ENCODE results near the gene CD58. TPM values are rescaled to one million over a fixed set of nuclear protein-coding genes. Genes with fewer than 3 reads are reported as not detected.

The CD58 gene
- total RNA-seq, 4 donors from 2014 or later = 14.3 to 32.4 (median 24.8) TPM

DNA sequence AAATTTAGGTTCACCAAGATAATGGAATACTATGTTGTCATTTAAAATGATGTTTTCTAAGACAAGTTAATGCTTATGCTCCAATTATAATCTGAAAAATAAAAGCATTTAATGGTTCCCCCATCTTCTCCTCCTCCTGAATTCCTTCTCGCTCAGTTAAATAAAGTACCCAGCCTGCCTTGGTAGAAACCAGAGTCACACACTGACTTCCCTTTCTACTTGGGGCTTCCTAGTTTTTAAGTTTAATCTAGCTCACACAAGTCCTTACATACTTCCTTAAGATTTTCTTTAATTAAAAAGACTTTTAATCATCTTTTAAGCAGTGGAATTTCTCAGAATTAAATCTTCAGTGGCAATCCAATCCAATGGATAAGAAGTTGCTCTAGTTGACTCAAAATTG is 32.9 kb downstream of the CD58 start:
- no peak for TF ChIP-seq POLR2A (IDR thresholded peaks at IDR 0.05)
- TF ChIP-seq, protein P1, sequence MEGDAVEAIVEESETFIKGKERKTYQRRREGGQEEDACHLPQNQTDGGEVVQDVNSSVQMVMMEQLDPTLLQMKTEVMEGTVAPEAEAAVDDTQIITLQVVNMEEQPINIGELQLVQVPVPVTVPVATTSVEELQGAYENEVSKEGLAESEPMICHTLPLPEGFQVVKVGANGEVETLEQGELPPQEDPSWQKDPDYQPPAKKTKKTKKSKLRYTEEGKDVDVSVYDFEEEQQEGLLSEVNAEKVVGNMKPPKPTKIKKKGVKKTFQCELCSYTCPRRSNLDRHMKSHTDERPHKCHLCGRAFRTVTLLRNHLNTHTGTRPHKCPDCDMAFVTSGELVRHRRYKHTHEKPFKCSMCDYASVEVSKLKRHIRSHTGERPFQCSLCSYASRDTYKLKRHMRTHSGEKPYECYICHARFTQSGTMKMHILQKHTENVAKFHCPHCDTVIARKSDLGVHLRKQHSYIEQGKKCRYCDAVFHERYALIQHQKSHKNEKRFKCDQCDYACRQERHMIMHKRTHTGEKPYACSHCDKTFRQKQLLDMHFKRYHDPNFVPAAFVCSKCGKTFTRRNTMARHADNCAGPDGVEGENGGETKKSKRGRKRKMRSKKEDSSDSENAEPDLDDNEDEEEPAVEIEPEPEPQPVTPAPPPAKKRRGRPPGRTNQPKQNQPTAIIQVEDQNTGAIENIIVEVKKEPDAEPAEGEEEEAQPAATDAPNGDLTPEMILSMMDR (IDR thresholded peaks at IDR 0.05) = no peak
- TF ChIP-seq EP300 (IDR thresholded peaks at IDR 0.05) = no peak
- no peak for TF ChIP-seq POLR2AphosphoS5 (IDR thresholded peaks at IDR 0.05)
- Histone ChIP-seq H3K4me3 (no peak overlapping the region), H3K9me3 (no peaks in the 10 kb centered on the region), H3K27ac (no peak overlapping the region), H3K4me1 (no peaks in the 10 kb centered on the region), H3K36me3 (peaks cover 0 to 90% of the 10 kb centered on the region in 2 donors), H3K27me3 (no peaks in the 10 kb centered on the region)
- no peak for ATAC-seq
- WGBS, 2 donors (ENCODE audit: low coverage in 1 of 2) = 100% methylated on average over 1 of the region's 1 CpG

DNA sequence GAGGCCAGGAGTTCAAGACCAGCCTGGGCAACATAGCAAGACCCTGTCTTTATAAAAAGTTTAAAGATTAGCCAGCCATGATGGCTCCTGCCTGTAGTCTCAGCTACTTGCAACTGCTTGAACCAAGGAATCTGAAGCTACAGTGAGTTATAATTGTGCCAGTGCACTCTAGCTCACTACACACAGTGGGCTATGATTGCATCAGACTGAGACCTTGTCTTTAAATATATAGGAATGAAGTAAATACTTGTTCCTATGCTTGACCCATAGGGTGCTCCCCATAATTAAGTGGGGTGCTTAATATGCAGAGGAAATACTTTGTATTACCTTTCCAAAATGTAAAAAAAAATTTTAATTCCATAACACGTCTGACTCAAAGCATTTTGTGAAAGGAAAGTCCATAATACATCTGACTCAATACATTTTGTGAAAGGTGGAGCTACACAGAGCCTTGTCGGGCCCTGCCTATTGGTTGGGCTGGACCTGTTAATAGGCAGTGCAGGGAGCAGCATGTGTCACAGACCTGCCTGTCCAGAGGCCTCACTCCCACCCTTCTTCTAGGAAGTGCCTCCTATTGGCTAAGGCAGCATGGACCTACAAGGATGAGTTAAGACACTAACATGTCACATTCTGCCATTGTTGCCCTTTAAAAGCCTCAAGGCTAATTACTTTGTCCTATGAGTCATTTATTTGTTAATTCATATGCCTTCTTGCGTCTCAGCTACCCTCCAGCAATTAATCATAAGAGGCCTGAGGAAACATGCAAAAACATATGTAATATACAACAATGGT is 33.6 kb downstream of the CD58 start:
- Histone ChIP-seq H3K4me3 (no peak overlapping the region), H3K27me3 (no peaks in the 10 kb centered on the region), H3K36me3 (peaks cover 0 to 90% of the 10 kb centered on the region in 2 donors), H3K4me1 (no peaks in the 10 kb centered on the region), H3K27ac (no peak overlapping the region), H3K9me3 (no peaks in the 10 kb centered on the region)
- no peak for ATAC-seq
- TF ChIP-seq EP300 (IDR thresholded peaks at IDR 0.05) (no peak), POLR2AphosphoS5 (IDR thresholded peaks at IDR 0.05) (no peak)
- TF ChIP-seq, protein P1 (IDR thresholded peaks at IDR 0.05) = no peak
- 80 to 89% methylated on average over 3 of the region's 3 CpGs for WGBS, 2 donors (ENCODE audit: low coverage in 1 of 2)

DNA sequence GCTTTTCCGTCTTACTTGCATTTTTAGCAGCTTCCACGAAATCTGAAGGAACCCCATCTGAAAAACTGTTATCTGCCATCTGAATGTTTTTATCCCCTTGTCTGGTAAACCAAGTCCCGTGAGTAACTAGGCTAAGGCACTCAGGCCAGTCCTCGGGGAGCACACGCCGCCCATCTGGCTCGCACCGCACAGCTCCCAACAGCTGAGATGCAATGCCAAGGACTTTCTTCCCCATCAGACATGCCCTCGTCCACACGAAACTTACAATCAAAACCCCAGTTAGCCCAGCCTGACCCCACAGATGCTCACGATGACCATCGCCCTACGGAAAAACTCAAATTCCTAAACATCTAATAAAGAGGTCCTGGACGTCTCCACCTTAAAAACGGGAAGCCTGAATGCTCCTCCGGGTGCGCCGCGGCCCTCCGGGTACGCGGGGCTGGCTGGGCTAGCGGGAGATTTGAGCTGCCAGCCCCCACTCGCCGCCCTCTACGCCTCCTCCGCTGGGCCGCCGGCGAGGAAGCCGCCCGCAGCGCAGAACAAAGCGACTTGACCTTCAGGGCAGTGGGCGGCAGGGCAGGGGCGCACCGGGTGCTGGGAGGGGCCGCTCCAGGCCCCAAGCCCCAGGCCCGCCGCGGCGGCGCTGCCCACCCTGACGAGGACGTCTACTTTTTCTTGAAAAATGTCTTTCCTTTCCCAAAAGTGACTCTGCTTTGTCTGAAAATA is 36.6 kb downstream of the CD58 start:
- ATAC-seq = no peak

DNA sequence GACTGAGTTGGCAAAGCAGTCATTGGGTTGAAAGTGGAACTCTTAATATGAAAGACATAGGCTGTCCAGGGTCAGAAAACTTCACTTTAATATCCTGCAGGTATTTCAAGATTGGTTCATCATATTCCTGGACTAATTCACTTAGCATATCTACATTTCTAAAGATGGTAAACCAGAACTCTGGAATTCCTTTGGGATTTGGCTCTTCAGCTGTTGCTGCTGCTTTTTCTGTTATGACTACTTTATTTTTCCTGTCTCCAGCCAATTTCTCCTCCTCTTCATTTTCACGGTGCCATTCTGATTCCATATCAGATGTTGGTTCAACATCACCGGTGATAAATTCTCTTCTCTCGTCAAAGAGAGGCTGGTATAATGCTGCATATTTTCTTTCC is 37.4 kb downstream of the CD58 start:
- H3K27me3 ChIP-seq = no peaks in the 10 kb centered on the region
- no peak for TF ChIP-seq POLR2AphosphoS5 (IDR thresholded peaks at IDR 0.05)
- WGBS, 2 donors (ENCODE audit: low coverage in 1 of 2) = 44 to 78% methylated on average over 3 of the region's 3 CpGs
- no peaks in the 10 kb centered on the region for H3K9me3 ChIP-seq
- peaks cover 0 to 60% of the 10 kb centered on the region in 2 donors for H3K36me3 ChIP-seq
- H3K4me3 ChIP-seq = no peak overlapping the region
- no peaks in the 10 kb centered on the region for H3K4me1 ChIP-seq
- ATAC-seq = no peak
- H3K27ac ChIP-seq = no peak overlapping the region

More for the DNA sequence above, 36.6 kb downstream of the CD58 start:
- Histone ChIP-seq H3K4me3 (no peak overlapping the region), H3K4me1 (no peaks in the 10 kb centered on the region), H3K36me3 (peaks cover 0 to 67% of the 10 kb centered on the region in 2 donors), H3K27me3 (no peaks in the 10 kb centered on the region), H3K27ac (no peak overlapping the region), H3K9me3 (no peaks in the 10 kb centered on the region)
- WGBS, 2 donors (ENCODE audit: low coverage in 1 of 2) = 84 to 85% methylated on average over 10 to 16 of the region's 45 CpGs
- TF ChIP-seq EP300 (IDR thresholded peaks at IDR 0.05) = no peak
- no peak for TF ChIP-seq POLR2AphosphoS5 (IDR thresholded peaks at IDR 0.05)
- TF ChIP-seq POLR2A (IDR thresholded peaks at IDR 0.05) = no peak
- TF ChIP-seq, protein P1 (IDR thresholded peaks at IDR 0.05) = no peak

DNA sequence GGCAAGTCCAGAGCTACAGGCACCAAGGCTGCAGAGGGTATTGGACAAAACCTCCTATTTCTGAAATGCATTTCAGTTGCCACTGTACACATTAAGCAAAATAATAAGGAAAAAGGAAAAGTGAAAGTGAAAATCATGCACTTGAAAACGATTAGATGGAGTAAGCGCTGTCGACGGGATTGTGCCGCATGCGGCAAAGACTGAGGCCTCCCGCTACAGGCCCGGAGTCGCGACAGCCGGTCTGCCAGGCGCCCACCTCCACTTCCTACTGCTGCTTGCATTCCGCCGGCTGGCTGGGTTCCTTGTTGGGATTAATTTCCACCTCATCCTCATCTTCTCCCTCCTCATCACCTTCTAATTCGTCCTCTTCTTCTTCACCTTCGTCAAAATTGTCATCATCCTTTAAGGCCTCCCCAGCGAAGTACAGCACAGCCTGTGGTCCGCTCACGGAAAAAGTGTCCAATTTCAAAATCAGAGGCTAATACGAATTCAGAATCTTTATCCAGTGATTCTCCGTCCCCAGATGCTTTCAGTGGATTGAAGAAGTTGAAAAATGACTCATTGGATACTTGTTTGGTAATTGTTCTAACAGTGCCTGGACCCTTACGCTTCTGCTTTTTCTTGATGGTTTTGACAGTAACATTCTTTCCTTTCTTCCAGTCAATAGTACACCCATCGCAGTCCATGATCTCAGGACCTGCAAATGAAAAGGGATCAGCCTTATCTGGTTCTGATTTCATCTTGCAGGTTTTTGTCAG is 38.0 kb downstream of the CD58 start:
- TF ChIP-seq, protein P1 (IDR thresholded peaks at IDR 0.05) = no peak
- no peak for TF ChIP-seq EP300 (IDR thresholded peaks at IDR 0.05)
- TF ChIP-seq POLR2AphosphoS5 (IDR thresholded peaks at IDR 0.05) = no peak
- no peak for TF ChIP-seq POLR2A (IDR thresholded peaks at IDR 0.05)
- Histone ChIP-seq H3K9me3 (no peaks in the 10 kb centered on the region), H3K27me3 (no peaks in the 10 kb centered on the region), H3K4me3 (no peak overlapping the region), H3K27ac (no peak overlapping the region), H3K36me3 (peaks cover 0 to 55% of the 10 kb centered on the region in 2 donors), H3K4me1 (no peaks in the 10 kb centered on the region)
- ATAC-seq = no peak
- WGBS, 2 donors (ENCODE audit: low coverage in 1 of 2) = 87 to 98% methylated on average over 14 to 23 of the region's 23 CpGs
